PC-9 (cell line): ENCODE measurements around the gene SKI. TPM values are rescaled to one million over a fixed set of nuclear protein-coding genes. Genes with fewer than 3 reads are reported as not detected.

Source experiments
- BruUV-seq: library from RNA; stranded (reverse); fragments of 400-500 nt; replicated peaks from 2 replicates; lab custom pipeline; 2021; lab: Mats Ljungman, UMichigan
- CTCF ChIA-PET: fragments of 300-600 bp; sonication (Branson Sonifier 250); formaldehyde crosslinking; loops from one replicate; lab custom pipeline; 2022; ENCODE audit warnings: antibody characterized with exemption; lab: Charles Lee
- POLR2A ChIA-PET: fragments of 300-600 bp; sonication (Branson Sonifier 250); formaldehyde crosslinking; loops from one replicate; lab custom pipeline; 2022; ENCODE audit warnings: antibody characterized with exemption; ENCODE audit not compliant: unreplicated experiment; lab: Charles Lee
- DNase-seq, 2 experiments: peaks; one replicate each; pipeline versions ENCODE4 v3.0.0 to v3.0.0-alpha.2; 2015 to 2022; ENCODE audit warnings: mixed read lengths in 1 of 2
- H2AFZ ChIP-seq: fragments of 200-600 bp; sonication (generic); 2 replicates; pipeline ENCODE4 v1.8.1; 2017; ENCODE audit warnings: antibody characterized with exemption
- H3F3A ChIP-seq: fragments of 200-600 bp; sonication (generic); 2 replicates; pipeline ENCODE4 v1.8.1; 2017; ENCODE audit warnings: antibody characterized with exemption, mild to moderate bottlenecking, low read depth; ENCODE audit not compliant: insufficient read depth
- H3K27ac ChIP-seq: fragments of 200-600 bp; sonication (generic); 2 replicates; pipeline ENCODE4 v1.6.1; 2016; ENCODE audit warnings: mixed run types
- H3K27me3 ChIP-seq: fragments of 200-600 bp; sonication (generic); 2 replicates; pipeline ENCODE4 v1.6.1; 2016; ENCODE audit warnings: low read depth, mixed run types; ENCODE audit not compliant: insufficient read depth
- H3K36me3 ChIP-seq: fragments of 200-600 bp; sonication (generic); 2 replicates; pipeline ENCODE4 v1.6.1; 2016; ENCODE audit warnings: low read depth, mixed run types
- H3K4me1 ChIP-seq: fragments of 200-600 bp; sonication (generic); replicated peaks from 2 replicates; pipeline ENCODE4 v1.6.1; 2016; ENCODE audit warnings: mixed run types; ENCODE audit not compliant: insufficient read depth
- H3K4me2 ChIP-seq: fragments of 200-600 bp; sonication (generic); 2 replicates; pipeline ENCODE4 v1.6.1; 2017; ENCODE audit warnings: mixed run types
- H3K4me3 ChIP-seq: fragments of 200-600 bp; sonication (generic); 2 replicates; pipeline ENCODE4 v1.6.1; 2016; ENCODE audit warnings: mixed run types
- H3K79me2 ChIP-seq: fragments of 200-600 bp; sonication (generic); 2 replicates; pipeline ENCODE4 v1.6.1; 2017; ENCODE audit warnings: low read depth, mixed run types
- H3K9me2 ChIP-seq: fragments of 200-600 bp; sonication (generic); 2 replicates; pipeline ENCODE4 v1.8.1; 2017; ENCODE audit warnings: mild to moderate bottlenecking; ENCODE audit not compliant: insufficient read depth
- H3K9me3 ChIP-seq: fragments of 200-600 bp; sonication (generic); 2 replicates; pipeline ENCODE4 v1.8.1; 2016; ENCODE audit warnings: low read depth; ENCODE audit not compliant: insufficient read depth
- H4K20me1 ChIP-seq: fragments of 200-600 bp; sonication (generic); 2 replicates; pipeline ENCODE4 v1.8.1; 2017; ENCODE audit not compliant: insufficient read depth
- EZH2 ChIP-seq: fragments of 200-600 bp; sonication (generic); IDR thresholded peaks from 2 replicates; pipeline ENCODE4 v1.8.0; 2017; ENCODE audit warnings: antibody characterized with exemption, low read depth
- intact Hi-C: fragments of 100-400 bp; cut with micrococcal nuclease; formaldehyde crosslinking; loops from one replicate; pipeline ENCODE4 v1.10.0; 2022; ENCODE audit not compliant: unreplicated experiment
- total RNA-seq: library from RNA; stranded (reverse); gene quantifications from 2 replicates; pipeline ENCODE4 v1.2.3, GENCODE V29; 2021
- TF ChIP-seq, protein P1 (sequence below): fragments of 200-600 bp; sonication (generic); conservative IDR thresholded peaks from 2 replicates; pipeline ENCODE4 v1.6.1; 2017; ENCODE audit warnings: mixed run types, antibody characterized with exemption, mild to moderate bottlenecking, moderate library complexity

The SKI gene
- total RNA-seq, 1 experiment from 2014 or later: 36.2 TPM

DNA sequence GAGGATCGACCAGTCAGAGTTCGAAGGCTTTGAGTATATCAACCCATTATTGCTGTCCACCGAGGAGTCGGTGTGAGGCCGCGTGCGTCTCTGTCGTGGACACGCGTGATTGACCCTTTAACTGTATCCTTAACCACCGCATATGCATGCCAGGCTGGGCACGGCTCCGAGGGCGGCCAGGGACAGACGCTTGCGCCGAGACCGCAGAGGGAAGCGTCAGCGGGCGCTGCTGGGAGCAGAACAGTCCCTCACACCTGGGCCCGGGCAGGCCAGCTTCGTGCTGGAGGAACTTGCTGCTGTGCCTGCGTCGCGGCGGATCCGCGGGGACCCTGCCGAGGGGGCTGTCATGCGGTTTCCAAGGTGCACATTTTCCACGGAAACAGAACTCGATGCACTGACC lies 43.2 kb upstream of the SKI start:
- POLR2A ChIA-PET: no interaction called here
- H3K4me2 ChIP-seq: no peak overlapping the region
- TF ChIP-seq, protein P1, sequence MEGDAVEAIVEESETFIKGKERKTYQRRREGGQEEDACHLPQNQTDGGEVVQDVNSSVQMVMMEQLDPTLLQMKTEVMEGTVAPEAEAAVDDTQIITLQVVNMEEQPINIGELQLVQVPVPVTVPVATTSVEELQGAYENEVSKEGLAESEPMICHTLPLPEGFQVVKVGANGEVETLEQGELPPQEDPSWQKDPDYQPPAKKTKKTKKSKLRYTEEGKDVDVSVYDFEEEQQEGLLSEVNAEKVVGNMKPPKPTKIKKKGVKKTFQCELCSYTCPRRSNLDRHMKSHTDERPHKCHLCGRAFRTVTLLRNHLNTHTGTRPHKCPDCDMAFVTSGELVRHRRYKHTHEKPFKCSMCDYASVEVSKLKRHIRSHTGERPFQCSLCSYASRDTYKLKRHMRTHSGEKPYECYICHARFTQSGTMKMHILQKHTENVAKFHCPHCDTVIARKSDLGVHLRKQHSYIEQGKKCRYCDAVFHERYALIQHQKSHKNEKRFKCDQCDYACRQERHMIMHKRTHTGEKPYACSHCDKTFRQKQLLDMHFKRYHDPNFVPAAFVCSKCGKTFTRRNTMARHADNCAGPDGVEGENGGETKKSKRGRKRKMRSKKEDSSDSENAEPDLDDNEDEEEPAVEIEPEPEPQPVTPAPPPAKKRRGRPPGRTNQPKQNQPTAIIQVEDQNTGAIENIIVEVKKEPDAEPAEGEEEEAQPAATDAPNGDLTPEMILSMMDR: no peak
- no peak for TF ChIP-seq EZH2
- H3K4me3 ChIP-seq: no peak overlapping the region
- intact Hi-C loops: no loop called here
- no peaks in the 10 kb centered on the region for H3K9me3 ChIP-seq
- no peak overlapping the region for H3K27ac ChIP-seq
- H3K4me1 ChIP-seq: no peaks in the 10 kb centered on the region
- H3K36me3 ChIP-seq: no peaks in the 10 kb centered on the region
- 0 out of 2 replicates have a peak, but pooled peaks cover 6% of the 10 kb centered on the region for H3F3A ChIP-seq
- DNase-seq: no peak
- no peaks in the 10 kb centered on the region; the same call in 1 of the 2 replicates for H4K20me1 ChIP-seq
- no peak overlapping the region for H2AFZ ChIP-seq
- BruUV-seq: no TSS peak
- no peaks in the 10 kb centered on the region for H3K27me3 ChIP-seq
- CTCF ChIA-PET: no interaction called here
- H3K9me2 ChIP-seq: no peaks in the 10 kb centered on the region
- H3K79me2 ChIP-seq: no peaks in the 10 kb centered on the region

DNA sequence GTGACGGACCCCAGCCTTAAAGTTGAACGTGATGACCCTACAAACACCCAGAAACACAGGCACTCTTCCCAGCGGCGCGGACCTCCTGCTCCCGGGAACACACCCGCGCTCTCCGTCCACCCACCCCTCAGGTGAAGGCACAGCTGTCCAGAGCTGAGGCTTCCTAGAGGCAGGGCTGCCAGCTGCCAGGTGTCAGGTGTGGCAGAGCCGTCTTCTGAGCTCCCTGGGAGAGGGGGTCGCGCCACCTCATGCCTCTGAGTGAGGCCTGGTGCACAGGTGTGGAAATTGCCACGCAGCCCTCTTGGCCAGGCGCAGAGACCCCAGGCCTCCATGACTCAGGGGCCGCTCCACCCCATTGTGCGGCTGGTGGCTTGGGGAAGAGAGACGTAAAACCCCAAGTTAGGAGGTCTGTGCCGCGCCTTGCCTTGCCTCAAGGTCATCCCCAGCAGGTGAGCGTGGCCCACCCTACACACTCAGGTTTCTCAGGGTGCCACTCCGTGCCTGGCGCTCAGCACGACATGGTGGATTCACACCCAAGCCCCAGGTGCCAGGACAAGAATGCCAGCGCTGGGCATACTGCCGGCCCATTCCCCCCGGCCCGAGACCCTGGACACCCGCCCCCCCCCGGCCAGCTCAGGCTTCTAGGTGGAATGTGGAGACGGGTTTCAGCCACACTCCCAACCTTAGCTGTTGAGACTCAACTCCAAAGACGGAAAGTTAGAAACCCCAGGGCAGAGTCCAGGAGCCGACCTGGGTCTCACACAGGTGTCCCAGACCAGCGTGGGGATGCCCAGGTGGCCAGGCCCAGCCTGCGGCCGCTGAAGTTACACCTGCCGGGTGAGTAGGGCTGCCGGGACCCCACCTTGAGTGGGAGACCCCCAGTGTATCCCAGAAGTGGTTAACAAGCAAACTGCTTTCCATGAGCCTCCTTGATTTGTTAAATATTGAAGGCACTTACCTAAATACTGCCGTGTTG lies 42.0 kb upstream of the SKI start:
- intact Hi-C loops: no loop called here
- no peaks in the 10 kb centered on the region for H3K79me2 ChIP-seq
- POLR2A ChIA-PET: no interaction called here
- no peak overlapping the region for H3K4me3 ChIP-seq
- no peak overlapping the region for H2AFZ ChIP-seq
- no peaks in the 10 kb centered on the region for H3K27me3 ChIP-seq
- no peak overlapping the region for H3K27ac ChIP-seq
- no peak for DNase-seq
- H3F3A ChIP-seq: 0 out of 2 replicates have a peak, but pooled peaks cover 6% of the 10 kb centered on the region
- no TSS peak for BruUV-seq
- H3K9me3 ChIP-seq: no peaks in the 10 kb centered on the region
- H3K4me1 ChIP-seq: no peaks in the 10 kb centered on the region
- no peak overlapping the region for H3K4me2 ChIP-seq
- H4K20me1 ChIP-seq: no peaks in the 10 kb centered on the region; the same call in 1 of the 2 replicates
- CTCF ChIA-PET: no interaction called here
- TF ChIP-seq, protein P1: no peak
- TF ChIP-seq EZH2: no peak
- H3K36me3 ChIP-seq: no peaks in the 10 kb centered on the region
- no peaks in the 10 kb centered on the region for H3K9me2 ChIP-seq

DNA sequence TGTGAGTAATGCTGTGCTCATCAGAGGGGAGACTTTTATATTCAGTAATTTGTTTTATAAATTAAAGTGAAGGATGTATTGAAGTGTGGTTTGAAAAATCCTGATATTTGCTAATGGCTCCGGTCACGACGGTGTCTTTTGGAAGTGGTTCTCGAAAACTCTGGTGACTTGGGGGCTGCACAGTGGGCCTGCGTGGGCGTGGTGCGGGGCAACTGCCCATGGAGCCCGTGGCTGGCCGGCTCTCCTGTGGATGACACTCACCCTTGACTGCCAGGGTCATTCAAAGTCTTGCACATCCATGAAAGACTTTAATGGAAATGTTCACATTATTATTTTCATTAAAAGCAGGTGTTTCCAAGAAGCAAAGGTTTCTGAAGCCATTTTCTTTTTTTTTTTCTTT lies 41.2 kb upstream of the SKI start:
- 0 out of 2 replicates have a peak, but pooled peaks cover 6% of the 10 kb centered on the region for H3F3A ChIP-seq
- H4K20me1 ChIP-seq: no peaks in the 10 kb centered on the region; the same call in 1 of the 2 replicates
- H3K9me2 ChIP-seq: no peaks in the 10 kb centered on the region
- H3K9me3 ChIP-seq: no peaks in the 10 kb centered on the region
- H3K4me1 ChIP-seq: no peaks in the 10 kb centered on the region
- BruUV-seq: no TSS peak
- TF ChIP-seq, protein P1: no peak
- no peak for TF ChIP-seq EZH2
- no peaks in the 10 kb centered on the region for H3K36me3 ChIP-seq
- no peaks in the 10 kb centered on the region for H3K79me2 ChIP-seq
- ChIA-PET CTCF (no interaction called here), POLR2A (no interaction called here)
- no peaks in the 10 kb centered on the region for H3K27me3 ChIP-seq
- intact Hi-C loops: no loop called here
- no peak overlapping the region for H3K4me2 ChIP-seq
- DNase-seq: no peak
- H3K4me3 ChIP-seq: no peak overlapping the region
- no peak overlapping the region for H2AFZ ChIP-seq
- H3K27ac ChIP-seq: no peak overlapping the region
